Activated T-cell treated with anti-CD3 and anti-CD28 coated beads, Interleukin-2, amount 50 U/mL, for 4 hours (primary cell): ENCODE results near the gene TMBIM6. TPM values are rescaled to one million over a fixed set of nuclear protein-coding genes. Genes with fewer than 3 reads are reported as not detected.
"Not testable (repeated sequence)": the region's sequence is repeated elsewhere in the genome, so short reads cannot be mapped to it uniquely, and the experiment has no call there.

ENCODE experiments used
- ATAC-seq, 2 donors: fragments of 200-7000 bp; cut with Tn5 transposase; one replicate each; pipeline ENCODE4 v1.10.0; 2021
- DNase-seq: peaks from one replicate; pipeline ENCODE4 v3.0.0-alpha.2; 2020
- H3K27me3 Mint-ChIP-seq: one replicate; pipeline ENCODE4 v1.8.0; 2021; ENCODE audit warnings: low read depth, mixed read lengths
- H3K36me3 Mint-ChIP-seq: one replicate; pipeline ENCODE4 v1.8.0; 2022; ENCODE audit warnings: mixed read lengths; ENCODE audit not compliant: insufficient read depth
- H3K4me1 Mint-ChIP-seq: one replicate; pipeline ENCODE4 v1.8.0; 2021; ENCODE audit warnings: low read depth, mixed read lengths
- H3K4me3 Mint-ChIP-seq: one replicate; pipeline ENCODE4 v1.8.0; 2021; ENCODE audit warnings: mild to moderate bottlenecking, moderate library complexity, mixed read lengths
- H3K9me3 Mint-ChIP-seq: one replicate; pipeline ENCODE4 v1.8.0; 2021; ENCODE audit warnings: mixed read lengths
- total RNA-seq, 3 donors: library from RNA; stranded (reverse); gene quantifications; one replicate each; pipeline ENCODE4 v1.2.1, GENCODE V29; 2021

Gene TMBIM6
- total RNA-seq, 3 donors from 2014 or later, result 383 to 509 (median 438) TPM

GRCh38 chr12:49776858-49777257 lies 35.5 kb downstream of the TMBIM6 start:
- H3K4me3 Mint-ChIP-seq, result no peak overlapping the region
- H3K4me1 Mint-ChIP-seq, result peaks cover 14% of the 10 kb centered on the region
- H3K27me3 Mint-ChIP-seq, result peaks cover 26% of the 10 kb centered on the region
- H3K9me3 Mint-ChIP-seq, result no peaks in the 10 kb centered on the region
- no peaks in the 10 kb centered on the region for H3K36me3 Mint-ChIP-seq
- ATAC-seq, result no peak
- DNase-seq, result no peak

- H3K4me3 Mint-ChIP-seq, result no peak overlapping the region
- peaks cover 30% of the 10 kb centered on the region for H3K27me3 Mint-ChIP-seq
- no peaks in the 10 kb centered on the region for H3K9me3 Mint-ChIP-seq
- ATAC-seq, result no peak
- H3K4me1 Mint-ChIP-seq, result peaks cover 14% of the 10 kb centered on the region
- DNase-seq, result no peak
- no peaks in the 10 kb centered on the region for H3K36me3 Mint-ChIP-seq
Measured at GRCh38 chr12:49777341-49777740, 36.0 kb downstream of the TMBIM6 start.

- Mint-ChIP-seq H3K36me3 (no peaks in the 10 kb centered on the region), H3K4me3 (no peak overlapping the region), H3K4me1 (peaks cover 14% of the 10 kb centered on the region), H3K27me3 (peaks cover 31% of the 10 kb centered on the region), H3K9me3 (no peaks in the 10 kb centered on the region)
- DNase-seq, result peak; percentile 79
- ATAC-seq, result peak; percentile 86 to 89
Measured at GRCh38 chr12:49777800-49778748, 36.7 kb downstream of the TMBIM6 start.

- Mint-ChIP-seq H3K36me3 (no peaks in the 10 kb centered on the region), H3K4me1 (peaks cover 14% of the 10 kb centered on the region), H3K27me3 (peaks cover 31% of the 10 kb centered on the region), H3K4me3 (no peak overlapping the region), H3K9me3 (no peaks in the 10 kb centered on the region)
- DNase-seq (no peak), ATAC-seq (no peak)
Measured at GRCh38 chr12:49779581-49779980, 38.2 kb downstream of the TMBIM6 start.

GRCh38 chr12:49780914-49781313 lies 39.6 kb downstream of the TMBIM6 start:
- not testable (repeated sequence) for H3K9me3 Mint-ChIP-seq, H3K4me3 Mint-ChIP-seq, DNase-seq, ATAC-seq, H3K36me3 Mint-ChIP-seq
- Mint-ChIP-seq H3K4me1 (peaks cover 14% of the 10 kb centered on the region), H3K27me3 (peaks cover 31% of the 10 kb centered on the region)

- no peaks in the 10 kb centered on the region for H3K36me3 Mint-ChIP-seq
- peaks cover 5% of the 10 kb centered on the region for H3K9me3 Mint-ChIP-seq
- DNase-seq (no peak), ATAC-seq (no peak)
- H3K27me3 Mint-ChIP-seq, result peaks cover 23% of the 10 kb centered on the region
- no peak overlapping the region for H3K4me3 Mint-ChIP-seq
- H3K4me1 Mint-ChIP-seq, result no peaks in the 10 kb centered on the region
Measured at GRCh38 chr12:49783917-49784676, 42.7 kb downstream of the TMBIM6 start.

GRCh38 chr12:49784756-49785409 lies 43.5 kb downstream of the TMBIM6 start:
- Mint-ChIP-seq H3K4me1 (no peaks in the 10 kb centered on the region), H3K9me3 (peaks cover 5% of the 10 kb centered on the region), H3K27me3 (peaks cover 16% of the 10 kb centered on the region), H3K36me3 (no peaks in the 10 kb centered on the region), H3K4me3 (no peak overlapping the region)
- no peak for DNase-seq
- ATAC-seq, result no peak

GRCh38 chr12:49787672-49788071 lies 46.3 kb downstream of the TMBIM6 start:
- no peak for ATAC-seq
- H3K36me3 Mint-ChIP-seq, result no peaks in the 10 kb centered on the region
- H3K27me3 Mint-ChIP-seq, result no peaks in the 10 kb centered on the region
- peaks cover 5% of the 10 kb centered on the region for H3K9me3 Mint-ChIP-seq
- no peak overlapping the region for H3K4me3 Mint-ChIP-seq
- DNase-seq, result no peak
- no peaks in the 10 kb centered on the region for H3K4me1 Mint-ChIP-seq

GRCh38 chr12:49789992-49790391 lies 48.6 kb downstream of the TMBIM6 start:
- Mint-ChIP-seq H3K4me1 (no peaks in the 10 kb centered on the region), H3K27me3 (no peaks in the 10 kb centered on the region), H3K36me3 (no peaks in the 10 kb centered on the region), H3K4me3 (no peak overlapping the region), H3K9me3 (peaks cover 5% of the 10 kb centered on the region)
- DNase-seq (no peak), ATAC-seq (no peak)

GRCh38 chr12:49790741-49791555 lies 49.6 kb downstream of the TMBIM6 start:
- peaks cover 5% of the 10 kb centered on the region for H3K9me3 Mint-ChIP-seq
- no peaks in the 10 kb centered on the region for H3K4me1 Mint-ChIP-seq
- H3K36me3 Mint-ChIP-seq, result no peaks in the 10 kb centered on the region
- DNase-seq, result no peak
- no peak for ATAC-seq
- H3K27me3 Mint-ChIP-seq, result no peaks in the 10 kb centered on the region
- no peak overlapping the region for H3K4me3 Mint-ChIP-seq

GRCh38 chr12:49791700-49792099 lies 50.3 kb downstream of the TMBIM6 start:
- no peaks in the 10 kb centered on the region for H3K27me3 Mint-ChIP-seq

GRCh38 chr12:49792181-49792970 lies 51.0 kb downstream of the TMBIM6 start:
- ATAC-seq, result no peak
- no peaks in the 10 kb centered on the region for H3K27me3 Mint-ChIP-seq
- no peaks in the 10 kb centered on the region for H3K36me3 Mint-ChIP-seq
- no peak overlapping the region for H3K4me3 Mint-ChIP-seq
- no peak for DNase-seq
- H3K4me1 Mint-ChIP-seq, result no peaks in the 10 kb centered on the region
- peaks cover 4% of the 10 kb centered on the region for H3K9me3 Mint-ChIP-seq

More at GRCh38 chr12:49791700-49792099, 50.3 kb downstream of the TMBIM6 start:
- Mint-ChIP-seq H3K4me1 (no peaks in the 10 kb centered on the region), H3K4me3 (no peak overlapping the region), H3K9me3 (peaks cover 5% of the 10 kb centered on the region), H3K36me3 (no peaks in the 10 kb centered on the region)
- ATAC-seq (no peak), DNase-seq (no peak)

GRCh38 chr12:49792976-49793580 lies 51.7 kb downstream of the TMBIM6 start:
- no peaks in the 10 kb centered on the region for H3K36me3 Mint-ChIP-seq
- no peaks in the 10 kb centered on the region for H3K9me3 Mint-ChIP-seq
- ATAC-seq (no peak), DNase-seq (no peak)
- no peaks in the 10 kb centered on the region for H3K27me3 Mint-ChIP-seq
- no peak overlapping the region for H3K4me3 Mint-ChIP-seq
- H3K4me1 Mint-ChIP-seq, result no peaks in the 10 kb centered on the region
